H1 (cell line): Measurements from ENCODE around the gene RGS6. TPM values are rescaled to one million over a fixed set of nuclear protein-coding genes. Genes with fewer than 3 reads are reported as not detected.
A peak's percentile ranks its signal among the peaks of the same experiment; 100 is the strongest.

Source experiments
- CTCF ChIA-PET: fragments of 300-600 bp; sonication (Branson Sonifier 250); formaldehyde crosslinking; loops from one replicate; lab custom pipeline; 2021; ENCODE audit not compliant: partially characterized antibody; lab: Charles Lee
- POLR2A ChIA-PET: fragments of 300-600 bp; sonication (Branson Sonifier 250); formaldehyde crosslinking; loops from one replicate; lab custom pipeline; 2021; ENCODE audit warnings: inconsistent platforms; ENCODE audit not compliant: partially characterized antibody; lab: Charles Lee
- DNase-seq, 2 experiments: peaks; one replicate each; pipeline versions ENCODE4 v3.0.0 to v3.0.0-alpha.2; 2010 to 2022; ENCODE audit warnings: low spot score in 2 of 2, low read depth in 1 of 2, mixed read lengths in 1 of 2
- FAIRE-seq: peaks from 2 replicates; lab custom pipeline; 2011; peaks lifted over from hg19 to GRCh38; lab: Jason Lieb, UNC
- H2AFZ ChIP-seq: 2 replicates; pipeline ENCODE4 v1.8.1; 2012; ENCODE audit warnings: low read length, inconsistent platforms
- H2AK5ac ChIP-seq: 2 replicates; pipeline ENCODE4 v1.6.1; 2013; ENCODE audit warnings: low read depth, low read length
- H2BK120ac ChIP-seq: replicated peaks from 2 replicates; pipeline ENCODE3; 2013; ENCODE audit warnings: low read depth, low read length, inconsistent platforms
- H2BK12ac ChIP-seq: 2 replicates; pipeline ENCODE4 v1.6.1; 2013; ENCODE audit warnings: low read depth, low read length
- H2BK15ac ChIP-seq: 2 replicates; pipeline ENCODE4 v1.6.1; 2013; ENCODE audit warnings: low read length
- H2BK20ac ChIP-seq: 2 replicates; pipeline ENCODE4 v1.6.1; 2013; ENCODE audit warnings: low read length
- H2BK5ac ChIP-seq: 2 replicates; pipeline ENCODE4 v1.6.1; 2013; ENCODE audit warnings: low read depth, low read length
- H3K14ac ChIP-seq: 2 replicates; pipeline ENCODE4 v1.6.1; 2013; ENCODE audit warnings: inconsistent platforms; ENCODE audit not compliant: insufficient read length
- H3K18ac ChIP-seq: 2 replicates; pipeline ENCODE4 v1.6.1; 2013; ENCODE audit warnings: low read length; ENCODE audit errors: extremely low read depth
- H3K23ac ChIP-seq: 2 replicates; pipeline ENCODE4 v1.6.1; 2013; ENCODE audit warnings: inconsistent platforms; ENCODE audit not compliant: insufficient read length
- H3K23me2 ChIP-seq: 2 replicates; pipeline ENCODE4 v1.6.1; 2013; ENCODE audit warnings: low read depth, low read length
- H3K27ac ChIP-seq: 2 replicates; pipeline ENCODE4 v1.6.1; 2011; ENCODE audit warnings: low read depth, low read length, inconsistent platforms
- H3K27me3 ChIP-seq, 4 experiments: replicated peaks in 1 of 4; 1 replicate in 1 of 4; 2 replicates in 3 of 4; pipeline versions ENCODE4 v1.6.1 to v1.8.1; 2011 to 2013; ENCODE audit warnings: low read length in 3 of 4, mild to moderate bottlenecking in 3 of 4, inconsistent platforms in 2 of 4, mixed read lengths in 2 of 4, moderate library complexity in 1 of 4; ENCODE audit not compliant: control insufficient read depth in 3 of 4, insufficient read depth in 3 of 4; ENCODE audit errors: extremely low read depth in 1 of 4
- H3K36me3 ChIP-seq, 4 experiments: 2 replicates each; pipeline versions ENCODE4 v1.6.1 to v1.8.1; 2011 to 2013; ENCODE audit warnings: mild to moderate bottlenecking in 4 of 4, low read length in 3 of 4, moderate library complexity in 2 of 4, control low read depth in 1 of 4, inconsistent platforms in 1 of 4; ENCODE audit not compliant: insufficient read depth in 4 of 4, control insufficient read depth in 2 of 4
- H3K4ac ChIP-seq: replicated peaks from 2 replicates; pipeline ENCODE3; 2013; ENCODE audit warnings: low read length, low read depth, mixed read lengths, inconsistent platforms; ENCODE audit not compliant: insufficient read length
- H3K4me1 ChIP-seq, 4 experiments: replicated peaks in 1 of 4; 1 replicate in 1 of 4; 2 replicates in 3 of 4; pipeline versions ENCODE4 v1.6.1 to v1.8.1; 2011 to 2013; ENCODE audit warnings: low read length in 3 of 4, inconsistent platforms in 2 of 4, mixed read lengths in 1 of 4; ENCODE audit not compliant: insufficient read depth in 4 of 4, control insufficient read depth in 3 of 4
- H3K4me2 ChIP-seq, 2 experiments: 2 replicates each; pipeline versions ENCODE4 v1.6.1 to v1.8.1; 2011 to 2013; ENCODE audit warnings: low read depth in 2 of 2, low read length in 2 of 2, control low read depth in 1 of 2, inconsistent platforms in 1 of 2, mild to moderate bottlenecking in 1 of 2; ENCODE audit not compliant: insufficient read depth in 1 of 2
- H3K4me3 ChIP-seq, 4 experiments: fragments of 200-600, 300-600 bp in 1 of 4; sonication (generic), shearing (Covaris generic), sonication (Bioruptor Twin) in 1 of 4; 2 replicates each; pipeline versions ENCODE4 v1.5.1 to v1.8.1; 2011 to 2016; ENCODE audit warnings: low read length in 4 of 4, low read depth in 3 of 4, control low read depth in 2 of 4, inconsistent platforms in 2 of 4, mild to moderate bottlenecking in 2 of 4, mixed read lengths in 1 of 4, moderate library complexity in 1 of 4; ENCODE audit not compliant: insufficient read depth in 2 of 4; ENCODE audit errors: extremely low read depth in 1 of 4
- H3K56ac ChIP-seq: replicated peaks from 2 replicates; pipeline ENCODE3; 2013; ENCODE audit warnings: low read depth, mild to moderate bottlenecking, mixed read lengths, low read length, inconsistent platforms; ENCODE audit not compliant: insufficient read length
- H3K79me1 ChIP-seq: 2 replicates; pipeline ENCODE4 v1.6.1; 2013; ENCODE audit warnings: low read depth, low read length, control low read depth
- H3K79me2 ChIP-seq, 2 experiments: 2 replicates each; pipeline versions ENCODE4 v1.6.1 to v1.8.1; 2012 to 2013; ENCODE audit warnings: low read length in 2 of 2, mild to moderate bottlenecking in 2 of 2, inconsistent platforms in 1 of 2; ENCODE audit not compliant: insufficient read depth in 2 of 2, control insufficient read depth in 1 of 2
- H3K9ac ChIP-seq, 4 experiments: replicated peaks in 1 of 4; 1 replicate in 1 of 4; 2 replicates in 3 of 4; pipeline versions ENCODE4 v1.6.1 to v1.8.1; 2011 to 2013; ENCODE audit warnings: low read depth in 3 of 4, low read length in 3 of 4, control low read depth in 2 of 4, mild to moderate bottlenecking in 2 of 4, moderate library complexity in 2 of 4, inconsistent platforms in 1 of 4; ENCODE audit errors: extremely low read depth in 1 of 4
- H3K9me3 ChIP-seq, 2 experiments: 2 replicates each; pipeline versions ENCODE4 v1.6.1 to v1.8.1; 2012 to 2013; ENCODE audit warnings: mild to moderate bottlenecking in 2 of 2, moderate library complexity in 2 of 2, control low read depth in 1 of 2, inconsistent platforms in 1 of 2, low read depth in 1 of 2, low read length in 1 of 2, mixed read lengths in 1 of 2; ENCODE audit not compliant: insufficient read depth in 2 of 2
- H4K20me1 ChIP-seq, 2 experiments: replicated peaks in 1 of 2; 2 replicates each; pipeline versions ENCODE3 to v1.8.1; 2011 to 2013; ENCODE audit warnings: inconsistent platforms in 2 of 2, low read length in 2 of 2, mild to moderate bottlenecking in 1 of 2; ENCODE audit not compliant: insufficient read depth in 2 of 2, control insufficient read depth in 1 of 2
- H4K5ac ChIP-seq: 2 replicates; pipeline ENCODE4 v1.6.1; 2013; ENCODE audit warnings: low read length, low read depth, mixed read lengths, inconsistent platforms; ENCODE audit not compliant: insufficient read length
- H4K8ac ChIP-seq: 2 replicates; pipeline ENCODE4 v1.8.0; 2013; ENCODE audit warnings: mild to moderate bottlenecking, moderate library complexity, low read length, inconsistent platforms; ENCODE audit not compliant: insufficient read depth; ENCODE audit errors: extremely low read depth
- H4K91ac ChIP-seq: replicated peaks from 2 replicates; pipeline ENCODE3; 2013; ENCODE audit warnings: low read length, mixed read lengths, inconsistent platforms; ENCODE audit not compliant: insufficient read length
- E2F6 ChIP-seq: IDR thresholded peaks from 2 replicates; pipeline ENCODE4 v1.6.1; 2012; ENCODE audit warnings: inconsistent platforms
- MAFK ChIP-seq: IDR thresholded peaks from 2 replicates; pipeline ENCODE4 v1.6.1; 2012; ENCODE audit warnings: low read depth, mild to moderate bottlenecking, improper control_type of control experiment, low read length
- WGBS, 2 experiments: shearing (Covaris generic) in 1 of 2; methylation state at CpG; one replicate each; pipeline versions ENCODE4 v1.1.6 to v1.1.7; 2013 to 2015; ENCODE audit warnings: low lambda C conversion rate in 2 of 2, mixed read lengths in 2 of 2, inconsistent platforms in 1 of 2, low coverage in 1 of 2, missing lambda C conversion rate in 1 of 2; ENCODE audit not compliant: insufficient replicate concordance in 2 of 2, insufficient coverage in 1 of 2, insufficient read length in 1 of 2; ENCODE audit errors: extremely low coverage in 1 of 2, missing lambda C conversion rate in 1 of 2; 5-methylcytosine and 5-hydroxymethylcytosine counted together
- polyA plus RNA-seq, 7 experiments: library from polyadenylated mRNA; depleted of rRNA in 3 of 7; stranded (reverse) in 5 of 7; unstranded in 2 of 7; fragments of >200 nt in 5 of 7; fragments of 200-250 nt in 2 of 7; gene quantifications; 1 replicate in 5 of 7; 2 replicates in 1 of 7; 4 replicates in 1 of 7; pipeline versions ENCODE4 v1.2.1 to v1.2.3, GENCODE V29; 2011 to 2013; ENCODE audit warnings: missing spikeins in 2 of 7, mixed read lengths in 2 of 7
- total RNA-seq: library from RNA; stranded (reverse); fragmentation: NEBNext Ultra II Directional; extraction: Animal tissue kit (Norgen Biotek cat#: 25700); gene quantifications from 2 replicates; pipeline ENCODE4 v1.2.1, GENCODE V29; 2021

Gene RGS6
- total and polyA plus RNA-seq, 2 of the 8 experiments (the other 6 are each of a cell fraction or from before 2014, with no cell fraction given): 0.26 to 1.1 TPM

GRCh38 chr14:71952381-71953363 lies 20.4 kb downstream of the RGS6 start:
- Histone ChIP-seq H2BK5ac (no peak overlapping the region), H3K23me2 (no peaks in the 10 kb centered on the region), H4K20me1 (no peaks in the 10 kb centered on the region), H3K4me1 (no peaks in the 10 kb centered on the region), H3K23ac (no peak overlapping the region), H3K79me1 (no peaks in the 10 kb centered on the region), H3K9ac (no peak overlapping the region), H2BK120ac (no peak overlapping the region), H3K9me3 (no peaks in the 10 kb centered on the region), H3K18ac (no peak overlapping the region), H4K5ac (no peak overlapping the region), H3K14ac (no peak overlapping the region), H2AFZ (no peak overlapping the region), H2BK12ac (no peak overlapping the region), H3K79me2 (no peaks in the 10 kb centered on the region), H2BK20ac (no peak overlapping the region), H3K4me3 (no peak overlapping the region), H3K27ac (no peak overlapping the region), H3K56ac (no peak overlapping the region), H4K8ac (no peak overlapping the region), H3K4me2 (no peak overlapping the region), H3K4ac (no peak overlapping the region), H3K27me3 (no peaks in the 10 kb centered on the region), H2AK5ac (no peak overlapping the region), H3K36me3 (no peaks in the 10 kb centered on the region), H2BK15ac (no peak overlapping the region), H4K91ac (no peak overlapping the region)
- no peak for DNase-seq
- 93% methylated on average over 6 of the region's 6 CpGs; no CpG with 5 or more reads in 1 of the 2 experiments for WGBS, 2 experiments
- FAIRE-seq: no peak
- POLR2A ChIA-PET: no interaction called here
- CTCF ChIA-PET: interaction anchor here (0.6 kb wide), 1 partner anchor 11 kb away, joined by 3 read pairs; no protein-coding TSS in a partner anchor
- no peak for TF ChIP-seq E2F6
- TF ChIP-seq MAFK: peak; percentile 65; the same call in 1 of the 2 replicates
